Lower leg skin (tissue), 3 donors: ENCODE results near the gene MICALL2.

Experiments
- POLR2A ChIP-seq, 2 donors: fragments of 450-650 bp; IDR thresholded peaks; one replicate each; pipeline ENCODE4 v1.6.1; 2016 to 2017; ENCODE audit warnings: antibody characterized with exemption in 2 of 2, mild to moderate bottlenecking in 1 of 2, moderate library complexity in 1 of 2
- TF ChIP-seq, protein P1 (sequence below), 3 donors: fragments of 450-650 bp; IDR thresholded peaks; one replicate each; pipeline ENCODE4 v1.5.1; 2016; ENCODE audit warnings: antibody characterized with exemption in 3 of 3, mild to moderate bottlenecking in 3 of 3, moderate library complexity in 2 of 3

DNA sequence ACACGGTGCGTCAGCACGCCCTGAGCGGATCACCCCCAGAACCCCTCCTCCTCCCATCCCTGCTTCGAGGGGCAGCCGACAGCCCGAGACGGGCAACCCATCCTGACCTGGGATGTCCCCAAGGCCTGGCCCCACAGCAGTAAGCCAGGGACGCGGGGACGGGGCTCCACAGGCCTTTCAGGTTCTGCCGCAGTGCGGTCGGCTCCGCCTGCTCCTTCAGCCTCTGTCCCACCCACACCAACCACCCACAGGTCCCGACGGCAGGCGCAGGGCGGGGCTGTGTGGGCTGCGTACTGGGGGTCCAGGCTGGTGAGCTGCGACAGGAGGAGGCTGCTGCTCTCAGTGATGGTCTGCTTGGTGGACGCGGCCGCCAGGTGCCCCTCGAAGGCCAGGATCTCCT is 28.2 kb upstream of the MICALL2 start:
- TF ChIP-seq, protein P1, sequence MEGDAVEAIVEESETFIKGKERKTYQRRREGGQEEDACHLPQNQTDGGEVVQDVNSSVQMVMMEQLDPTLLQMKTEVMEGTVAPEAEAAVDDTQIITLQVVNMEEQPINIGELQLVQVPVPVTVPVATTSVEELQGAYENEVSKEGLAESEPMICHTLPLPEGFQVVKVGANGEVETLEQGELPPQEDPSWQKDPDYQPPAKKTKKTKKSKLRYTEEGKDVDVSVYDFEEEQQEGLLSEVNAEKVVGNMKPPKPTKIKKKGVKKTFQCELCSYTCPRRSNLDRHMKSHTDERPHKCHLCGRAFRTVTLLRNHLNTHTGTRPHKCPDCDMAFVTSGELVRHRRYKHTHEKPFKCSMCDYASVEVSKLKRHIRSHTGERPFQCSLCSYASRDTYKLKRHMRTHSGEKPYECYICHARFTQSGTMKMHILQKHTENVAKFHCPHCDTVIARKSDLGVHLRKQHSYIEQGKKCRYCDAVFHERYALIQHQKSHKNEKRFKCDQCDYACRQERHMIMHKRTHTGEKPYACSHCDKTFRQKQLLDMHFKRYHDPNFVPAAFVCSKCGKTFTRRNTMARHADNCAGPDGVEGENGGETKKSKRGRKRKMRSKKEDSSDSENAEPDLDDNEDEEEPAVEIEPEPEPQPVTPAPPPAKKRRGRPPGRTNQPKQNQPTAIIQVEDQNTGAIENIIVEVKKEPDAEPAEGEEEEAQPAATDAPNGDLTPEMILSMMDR (IDR thresholded peaks at IDR 0.05): no peak
- TF ChIP-seq POLR2A (IDR thresholded peaks at IDR 0.05): no peak
